ENCODE data around the gene CHD5.

GRCh38 chr1:6072774-6073479, 107.2 kb downstream of the CHD5 start:
- TF ChIP-seq EZH2 (IDR thresholded peaks at IDR 0.05; ENCODE audit: borderline replicate concordance, insufficient read depth, low read length, poor library complexity, severe bottlenecking) (no peak), POLR2AphosphoS5 (IDR thresholded peaks at IDR 0.05) (no peak), REST (IDR thresholded peaks at IDR 0.05; ENCODE audit: borderline replicate concordance) (no peak), EP300 (conservative IDR thresholded peaks at IDR 0.05; ENCODE audit: poor library complexity, severe bottlenecking) (no peak), TAF1 (IDR thresholded peaks at IDR 0.05; ENCODE audit: low read depth) (no peak), SMC3 (conservative IDR thresholded peaks at IDR 0.05; ENCODE audit: poor library complexity) (no peak), RAD21 (conservative IDR thresholded peaks at IDR 0.05) (no peak)
- TF ChIP-seq, protein P1, sequence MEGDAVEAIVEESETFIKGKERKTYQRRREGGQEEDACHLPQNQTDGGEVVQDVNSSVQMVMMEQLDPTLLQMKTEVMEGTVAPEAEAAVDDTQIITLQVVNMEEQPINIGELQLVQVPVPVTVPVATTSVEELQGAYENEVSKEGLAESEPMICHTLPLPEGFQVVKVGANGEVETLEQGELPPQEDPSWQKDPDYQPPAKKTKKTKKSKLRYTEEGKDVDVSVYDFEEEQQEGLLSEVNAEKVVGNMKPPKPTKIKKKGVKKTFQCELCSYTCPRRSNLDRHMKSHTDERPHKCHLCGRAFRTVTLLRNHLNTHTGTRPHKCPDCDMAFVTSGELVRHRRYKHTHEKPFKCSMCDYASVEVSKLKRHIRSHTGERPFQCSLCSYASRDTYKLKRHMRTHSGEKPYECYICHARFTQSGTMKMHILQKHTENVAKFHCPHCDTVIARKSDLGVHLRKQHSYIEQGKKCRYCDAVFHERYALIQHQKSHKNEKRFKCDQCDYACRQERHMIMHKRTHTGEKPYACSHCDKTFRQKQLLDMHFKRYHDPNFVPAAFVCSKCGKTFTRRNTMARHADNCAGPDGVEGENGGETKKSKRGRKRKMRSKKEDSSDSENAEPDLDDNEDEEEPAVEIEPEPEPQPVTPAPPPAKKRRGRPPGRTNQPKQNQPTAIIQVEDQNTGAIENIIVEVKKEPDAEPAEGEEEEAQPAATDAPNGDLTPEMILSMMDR (IDR thresholded peaks at IDR 0.05; ENCODE audit: poor library complexity, severe bottlenecking), result no peak

Measured in neural cell (in vitro differentiated cells).